Caco-2 (cell line): ENCODE data around the gene SLIT3. TPM values are rescaled to one million over a fixed set of nuclear protein-coding genes. Genes with fewer than 3 reads are reported as not detected.

Experiments used
- BruUV-seq: library from RNA; stranded (reverse); fragments of 400-500 nt; replicated peaks from 2 replicates; lab custom pipeline; 2021; lab: Mats Ljungman, UMichigan
- CTCF ChIA-PET: fragments of 300-600 bp; sonication (Branson Sonifier 250); formaldehyde crosslinking; loops from one replicate; lab custom pipeline; 2022; ENCODE audit warnings: antibody characterized with exemption; lab: Charles Lee
- POLR2A ChIA-PET: fragments of 300-600 bp; sonication (Branson Sonifier 250); formaldehyde crosslinking; loops from one replicate; lab custom pipeline; 2022; ENCODE audit warnings: antibody characterized with exemption; lab: Charles Lee
- DNase-seq, 2 experiments: peaks; one replicate each; pipeline versions ENCODE4 v3.0.0 to v3.0.0-alpha.2; 2020 to 2022
- H3K27me3 ChIP-seq: replicated peaks from 2 replicates; pipeline ENCODE4 v1.6.0; 2011; ENCODE audit warnings: low read length; ENCODE audit not compliant: control insufficient read depth, insufficient read depth
- H3K36me3 ChIP-seq: 2 replicates; pipeline ENCODE4 v1.5.1; 2011; ENCODE audit warnings: low read length; ENCODE audit not compliant: control insufficient read depth, insufficient read depth
- H3K4me1 ChIP-seq: fragments of 250-450 bp; sonication (Bioruptor Pico); 2 replicates; pipeline ENCODE4 v1.5.1; 2020; ENCODE audit warnings: mild to moderate bottlenecking
- H3K4me3 ChIP-seq: 2 replicates; pipeline ENCODE4 v1.5.1; 2011; ENCODE audit warnings: low read depth, mild to moderate bottlenecking, control low read depth, low read length
- H3K9me3 ChIP-seq: fragments of 250-450 bp; sonication (Bioruptor Pico); 2 replicates; pipeline ENCODE4 v1.5.1; 2020; ENCODE audit warnings: mild to moderate bottlenecking, moderate library complexity
- H3K27ac Mint-ChIP-seq: one replicate; pipeline ENCODE4 v1.8.0; 2022; ENCODE audit warnings: mixed read lengths; ENCODE audit not compliant: unreplicated experiment
- H3K27me3 Mint-ChIP-seq: one replicate; pipeline ENCODE4 v1.8.0; 2022; ENCODE audit warnings: mixed read lengths; ENCODE audit not compliant: insufficient read depth, unreplicated experiment
- H3K36me3 Mint-ChIP-seq: one replicate; pipeline ENCODE4 v1.8.0; 2022; ENCODE audit warnings: mild to moderate bottlenecking, mixed read lengths; ENCODE audit not compliant: insufficient read depth, unreplicated experiment
- H3K4me1 Mint-ChIP-seq: one replicate; pipeline ENCODE4 v1.8.0; 2022; ENCODE audit warnings: low read depth, mixed read lengths; ENCODE audit not compliant: unreplicated experiment
- H3K4me3 Mint-ChIP-seq: one replicate; pipeline ENCODE4 v1.8.0; 2022; ENCODE audit warnings: mild to moderate bottlenecking, moderate library complexity, mixed read lengths; ENCODE audit not compliant: unreplicated experiment
- H3K9me3 Mint-ChIP-seq: one replicate; pipeline ENCODE4 v1.8.0; 2022; ENCODE audit warnings: mixed read lengths; ENCODE audit not compliant: unreplicated experiment
- intact Hi-C: fragments of 100-400 bp; cut with micrococcal nuclease; formaldehyde crosslinking; loops from one replicate; pipeline ENCODE4 v1.10.0; 2022; ENCODE audit not compliant: unreplicated experiment
- total RNA-seq: library from RNA; stranded (reverse); gene quantifications from 2 replicates; pipeline ENCODE4 v1.2.3, GENCODE V29; 2022
- TF ChIP-seq, protein P1 (sequence below), 2 experiments: fragments of 200-600 bp in 1 of 2; IDR thresholded peaks; 1 replicate in 1 of 2; 2 replicates in 1 of 2; pipeline versions ENCODE4 v1.5.1 to v1.8.0; 2011 to 2022; ENCODE audit warnings: antibody characterized with exemption in 1 of 2, control low read depth in 1 of 2, inconsistent platforms in 1 of 2, low read depth in 1 of 2, low read length in 1 of 2, mild to moderate bottlenecking in 1 of 2, moderate library complexity in 1 of 2; ENCODE audit not compliant: insufficient read depth in 1 of 2, severe bottlenecking in 1 of 2, unreplicated experiment in 1 of 2

SLIT3 gene
- total RNA-seq, 1 experiment from 2014 or later, result 2.1 TPM

DNA sequence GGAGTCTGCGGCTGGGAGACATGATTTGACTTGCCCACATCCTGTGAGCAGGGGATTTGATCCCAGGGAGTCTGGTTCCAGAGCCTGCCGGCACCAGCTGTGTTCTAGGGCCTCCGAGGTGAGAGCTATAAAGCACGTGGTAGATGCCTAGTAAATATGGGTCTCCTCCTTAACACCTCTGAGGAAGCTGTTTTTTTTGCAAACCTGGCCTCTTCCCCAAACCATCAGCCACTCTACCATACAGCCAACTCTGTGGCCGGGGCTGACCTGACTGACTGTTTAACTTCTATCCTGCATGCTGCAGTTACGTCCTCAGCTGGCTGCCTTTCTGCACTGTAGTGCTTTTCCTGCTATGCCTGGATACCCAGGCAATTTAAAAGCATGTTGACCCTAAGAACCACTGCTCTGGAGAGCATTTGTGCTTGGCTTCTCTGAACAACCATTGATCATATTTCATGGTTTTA, 220.5 kb downstream of the SLIT3 start:
- H3K27me3 ChIP-seq, result no peaks in the 10 kb centered on the region
- Mint-ChIP-seq H3K36me3 (no peaks in the 10 kb centered on the region), H3K27ac (no peak overlapping the region), H3K9me3 (no peaks in the 10 kb centered on the region), H3K4me3 (no peak overlapping the region), H3K4me1 (peaks cover 8% of the 10 kb centered on the region), H3K27me3 (no peaks in the 10 kb centered on the region)
- intact Hi-C loops, result no loop called here
- H3K36me3 ChIP-seq, result no peaks in the 10 kb centered on the region
- POLR2A ChIA-PET, result no interaction called here
- BruUV-seq, result no TSS peak
- CTCF ChIA-PET, result no interaction called here
- H3K4me3 ChIP-seq, result no peak overlapping the region
- no peaks in the 10 kb centered on the region for H3K4me1 ChIP-seq
- H3K9me3 ChIP-seq, result no peaks in the 10 kb centered on the region
- no peak for DNase-seq
- TF ChIP-seq, protein P1, sequence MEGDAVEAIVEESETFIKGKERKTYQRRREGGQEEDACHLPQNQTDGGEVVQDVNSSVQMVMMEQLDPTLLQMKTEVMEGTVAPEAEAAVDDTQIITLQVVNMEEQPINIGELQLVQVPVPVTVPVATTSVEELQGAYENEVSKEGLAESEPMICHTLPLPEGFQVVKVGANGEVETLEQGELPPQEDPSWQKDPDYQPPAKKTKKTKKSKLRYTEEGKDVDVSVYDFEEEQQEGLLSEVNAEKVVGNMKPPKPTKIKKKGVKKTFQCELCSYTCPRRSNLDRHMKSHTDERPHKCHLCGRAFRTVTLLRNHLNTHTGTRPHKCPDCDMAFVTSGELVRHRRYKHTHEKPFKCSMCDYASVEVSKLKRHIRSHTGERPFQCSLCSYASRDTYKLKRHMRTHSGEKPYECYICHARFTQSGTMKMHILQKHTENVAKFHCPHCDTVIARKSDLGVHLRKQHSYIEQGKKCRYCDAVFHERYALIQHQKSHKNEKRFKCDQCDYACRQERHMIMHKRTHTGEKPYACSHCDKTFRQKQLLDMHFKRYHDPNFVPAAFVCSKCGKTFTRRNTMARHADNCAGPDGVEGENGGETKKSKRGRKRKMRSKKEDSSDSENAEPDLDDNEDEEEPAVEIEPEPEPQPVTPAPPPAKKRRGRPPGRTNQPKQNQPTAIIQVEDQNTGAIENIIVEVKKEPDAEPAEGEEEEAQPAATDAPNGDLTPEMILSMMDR (IDR thresholded peaks at IDR 0.05; ENCODE audit: insufficient read depth in 1 of 2, low read depth in 1 of 2, low read length in 1 of 2, severe bottlenecking in 1 of 2, unreplicated experiment in 1 of 2), result no peak

DNA sequence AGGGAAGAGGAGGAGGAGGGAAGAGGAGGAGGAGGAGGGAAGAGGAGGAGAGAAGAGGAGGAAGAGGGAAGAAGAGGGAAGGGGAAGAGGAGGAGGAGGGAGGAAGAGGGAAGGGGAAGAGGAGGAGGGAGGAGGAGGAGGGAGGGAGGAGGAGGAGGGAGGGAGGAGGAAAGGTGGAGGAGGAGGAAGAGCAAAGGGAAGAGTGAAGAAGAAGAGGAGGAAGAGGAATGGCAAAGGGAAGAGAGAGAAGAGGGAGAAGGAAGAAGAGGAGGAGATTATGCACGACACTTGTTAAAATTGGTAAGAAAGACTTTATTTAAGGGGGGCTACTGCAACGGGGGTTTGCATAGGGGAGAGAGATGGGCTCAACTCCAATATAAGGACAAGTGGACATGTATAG, 221.2 kb downstream of the SLIT3 start:
- TF ChIP-seq, protein P1 (IDR thresholded peaks at IDR 0.05; ENCODE audit: insufficient read depth in 1 of 2, low read depth in 1 of 2, low read length in 1 of 2, severe bottlenecking in 1 of 2, unreplicated experiment in 1 of 2), result no peak
- H3K9me3 ChIP-seq, result no peaks in the 10 kb centered on the region
- BruUV-seq, result no TSS peak
- Mint-ChIP-seq H3K4me1 (peaks cover 8% of the 10 kb centered on the region), H3K4me3 (no peak overlapping the region), H3K27ac (no peak overlapping the region), H3K36me3 (no peaks in the 10 kb centered on the region), H3K27me3 (no peaks in the 10 kb centered on the region), H3K9me3 (no peaks in the 10 kb centered on the region)
- no peaks in the 10 kb centered on the region for H3K4me1 ChIP-seq
- no peaks in the 10 kb centered on the region for H3K27me3 ChIP-seq
- ChIA-PET CTCF (no interaction called here), POLR2A (no interaction called here)
- H3K36me3 ChIP-seq, result no peaks in the 10 kb centered on the region
- H3K4me3 ChIP-seq, result no peak overlapping the region
- intact Hi-C loops, result no loop called here
- no peak for DNase-seq

DNA sequence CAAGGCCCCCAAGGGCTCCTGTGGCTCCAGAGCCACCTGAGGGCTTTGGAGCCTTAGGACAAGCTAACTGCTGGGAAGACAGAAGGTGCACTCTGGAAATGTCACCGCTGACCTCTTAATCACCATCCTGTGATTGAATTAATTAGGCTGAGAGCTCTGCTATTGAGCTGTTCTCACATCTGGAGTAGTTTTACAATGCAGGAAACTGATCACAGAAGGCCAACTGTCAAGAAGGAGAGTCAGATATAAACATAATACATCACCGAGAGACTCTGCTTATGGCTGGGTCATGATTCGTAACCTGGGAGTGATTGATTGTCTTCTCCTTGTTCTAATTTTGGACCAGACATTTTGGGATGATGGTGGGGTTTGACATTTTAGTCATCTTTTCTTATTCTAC, 226.1 kb downstream of the SLIT3 start:
- ChIA-PET CTCF (no interaction called here), POLR2A (no interaction called here)
- intact Hi-C loops, result no loop called here
- Mint-ChIP-seq H3K9me3 (peaks cover 9% of the 10 kb centered on the region), H3K27ac (no peak overlapping the region), H3K27me3 (no peaks in the 10 kb centered on the region), H3K4me1 (peaks cover 3% of the 10 kb centered on the region), H3K4me3 (no peak overlapping the region), H3K36me3 (no peaks in the 10 kb centered on the region)
- Histone ChIP-seq H3K9me3 (no peaks in the 10 kb centered on the region), H3K27me3 (no peaks in the 10 kb centered on the region), H3K4me3 (no peak overlapping the region), H3K36me3 (no peaks in the 10 kb centered on the region), H3K4me1 (no peaks in the 10 kb centered on the region; the same call in 1 of the 2 replicates)
- TF ChIP-seq, protein P1 (IDR thresholded peaks at IDR 0.05; ENCODE audit: insufficient read depth in 1 of 2, low read depth in 1 of 2, low read length in 1 of 2, severe bottlenecking in 1 of 2, unreplicated experiment in 1 of 2), result no peak
- no TSS peak for BruUV-seq
- no peak for DNase-seq
